ENCODE results near the gene FHIT.

DNA sequence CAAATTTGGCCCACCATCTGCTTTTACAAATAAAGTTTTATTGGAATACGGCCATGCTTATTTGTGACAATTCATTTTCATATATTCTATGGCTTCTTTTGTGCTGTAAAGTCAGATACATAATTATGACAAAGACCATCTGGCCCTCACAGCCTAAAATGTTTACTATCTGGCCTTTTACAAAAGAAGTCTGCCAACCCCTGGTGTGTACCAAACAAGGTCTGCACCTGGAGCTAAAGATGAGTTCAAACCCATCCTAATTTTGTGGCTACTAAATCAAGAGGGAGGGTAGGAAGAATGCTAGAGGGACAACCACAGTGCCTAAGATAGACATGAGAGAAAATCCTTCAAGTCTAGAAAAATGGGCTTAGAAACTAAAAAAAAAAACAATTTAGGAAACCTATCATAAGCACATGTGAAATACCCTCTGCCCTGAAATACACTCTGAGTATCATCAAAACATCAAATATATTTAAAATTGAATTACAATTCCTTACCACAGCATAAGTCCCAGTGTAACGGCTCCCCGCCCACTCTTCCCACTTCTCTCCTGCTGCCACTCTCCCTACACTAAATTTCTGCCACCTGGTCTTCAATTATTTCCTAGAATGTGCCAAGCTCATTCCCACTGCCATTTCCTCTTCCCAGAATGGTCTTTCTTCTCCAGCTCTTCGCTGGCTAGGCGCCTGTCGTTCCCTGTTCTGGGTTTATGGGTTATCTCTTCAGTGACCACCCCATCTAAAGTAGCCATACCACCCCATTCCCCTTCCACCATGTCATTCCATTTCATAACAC is 1250.7 kb downstream of the FHIT start:
- TF ChIP-seq, protein P1, sequence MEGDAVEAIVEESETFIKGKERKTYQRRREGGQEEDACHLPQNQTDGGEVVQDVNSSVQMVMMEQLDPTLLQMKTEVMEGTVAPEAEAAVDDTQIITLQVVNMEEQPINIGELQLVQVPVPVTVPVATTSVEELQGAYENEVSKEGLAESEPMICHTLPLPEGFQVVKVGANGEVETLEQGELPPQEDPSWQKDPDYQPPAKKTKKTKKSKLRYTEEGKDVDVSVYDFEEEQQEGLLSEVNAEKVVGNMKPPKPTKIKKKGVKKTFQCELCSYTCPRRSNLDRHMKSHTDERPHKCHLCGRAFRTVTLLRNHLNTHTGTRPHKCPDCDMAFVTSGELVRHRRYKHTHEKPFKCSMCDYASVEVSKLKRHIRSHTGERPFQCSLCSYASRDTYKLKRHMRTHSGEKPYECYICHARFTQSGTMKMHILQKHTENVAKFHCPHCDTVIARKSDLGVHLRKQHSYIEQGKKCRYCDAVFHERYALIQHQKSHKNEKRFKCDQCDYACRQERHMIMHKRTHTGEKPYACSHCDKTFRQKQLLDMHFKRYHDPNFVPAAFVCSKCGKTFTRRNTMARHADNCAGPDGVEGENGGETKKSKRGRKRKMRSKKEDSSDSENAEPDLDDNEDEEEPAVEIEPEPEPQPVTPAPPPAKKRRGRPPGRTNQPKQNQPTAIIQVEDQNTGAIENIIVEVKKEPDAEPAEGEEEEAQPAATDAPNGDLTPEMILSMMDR (IDR thresholded peaks at IDR 0.05) = no peak
- TF ChIP-seq POLR2A (IDR thresholded peaks at IDR 0.05) = no peak
- no peak for TF ChIP-seq POLR2AphosphoS5 (IDR thresholded peaks at IDR 0.05)
- no peak for TF ChIP-seq EP300 (IDR thresholded peaks at IDR 0.05)
